HCT116 (cell line): ENCODE measurements around the gene STIM1. TPM values are rescaled to one million over a fixed set of nuclear protein-coding genes. Genes with fewer than 3 reads are reported as not detected.

Experiments used
- ATAC-seq: fragments of 200-7000 bp; cut with Tn5 transposase; 2 replicates; pipeline ENCODE4 v1.9.1; 2020; ENCODE audit warnings: mild to moderate bottlenecking, moderate library complexity
- BruUV-seq: library from RNA; stranded (reverse); fragments of 400-500 nt; replicated peaks from 2 replicates; lab custom pipeline; 2021; lab: Mats Ljungman, UMichigan
- CTCF ChIA-PET: fragments of 300-600 bp; sonication (Branson Sonifier 250); formaldehyde crosslinking; loops from one replicate; lab custom pipeline; 2021; ENCODE audit warnings: antibody characterized with exemption; lab: Charles Lee
- POLR2A ChIA-PET: fragments of 300-600, 350-600 bp; sonication (Branson Sonifier 250); formaldehyde crosslinking; loops from one replicate; lab custom pipeline; 2021; ENCODE audit warnings: antibody characterized with exemption; lab: Charles Lee
- RAD21 ChIA-PET, 2 experiments: fragments of 300-600 bp; sonication (Branson Sonifier 250); formaldehyde crosslinking; loops; one replicate each; lab custom pipeline; 2023; ENCODE audit warnings: low total read pairs in 2 of 2; ENCODE audit not compliant: uncharacterized antibody in 2 of 2, unreplicated experiment in 2 of 2, low non-redundant PET in 1 of 2; lab: Charles Lee
- DNase-seq: peaks from one replicate; pipeline ENCODE4 v3.0.0-alpha.2; 2010; ENCODE audit warnings: low read depth, low spot score
- H2AFZ ChIP-seq: fragments of 200-600 bp; shearing (Covaris generic), sonication (generic); 2 replicates; pipeline ENCODE4 v1.6.1; 2017; ENCODE audit warnings: low read depth, mixed run types, mixed read lengths, antibody characterized with exemption, low read length; ENCODE audit not compliant: poor library complexity, severe bottlenecking
- H3K27ac ChIP-seq: 2 replicates; pipeline ENCODE4 v1.5.1; 2012; ENCODE audit warnings: low read depth, low read length
- H3K27me3 ChIP-seq: fragments of 200-600 bp; sonication (generic); 2 replicates; pipeline ENCODE4 v1.6.1; 2016; ENCODE audit warnings: mixed run types, low read length, mixed read lengths; ENCODE audit not compliant: insufficient read depth
- H3K36me3 ChIP-seq, 2 experiments: fragments of 200-500 bp in 1 of 2; fragments of 200-600 bp in 1 of 2; sonication (Bioruptor generic) in 1 of 2; sonication (generic) in 1 of 2; 2 replicates each; pipeline versions ENCODE4 v1.5.1 to v1.6.1; 2014 to 2016; ENCODE audit warnings: low read length in 2 of 2, inconsistent platforms in 1 of 2, mixed read lengths in 1 of 2, mixed run types in 1 of 2; ENCODE audit not compliant: insufficient read depth in 2 of 2, control insufficient read depth in 1 of 2
- H3K4me1 ChIP-seq, 2 experiments: fragments of 200-600 bp in 1 of 2; sonication (generic) in 1 of 2; 2 replicates each; pipeline versions ENCODE4 v1.5.1 to v1.6.1; 2012 to 2017; ENCODE audit warnings: low read length in 2 of 2, inconsistent platforms in 1 of 2, mild to moderate bottlenecking in 1 of 2, mixed read lengths in 1 of 2, mixed run types in 1 of 2, moderate library complexity in 1 of 2; ENCODE audit not compliant: insufficient read depth in 2 of 2, control insufficient read depth in 1 of 2
- H3K4me2 ChIP-seq: fragments of 200-600 bp; sonication (generic); 2 replicates; pipeline ENCODE4 v1.6.1; 2017; ENCODE audit warnings: mixed run types, low read length, mixed read lengths
- H3K4me3 ChIP-seq, 2 experiments: fragments of 200-600 bp in 1 of 2; sonication (generic) in 1 of 2; replicated peaks in 1 of 2; 2 replicates each; pipeline ENCODE4 v1.5.1; 2011 to 2016; ENCODE audit warnings: low read length in 2 of 2, control low read depth in 1 of 2, low read depth in 1 of 2, mild to moderate bottlenecking in 1 of 2, mixed read lengths in 1 of 2, mixed run types in 1 of 2
- H3K79me2 ChIP-seq: fragments of 200-600 bp; sonication (generic); 2 replicates; pipeline ENCODE4 v1.6.1; 2017; ENCODE audit warnings: mild to moderate bottlenecking, mixed run types, low read length, moderate library complexity, mixed read lengths; ENCODE audit not compliant: insufficient read depth
- H3K9ac ChIP-seq: fragments of 200-600 bp; sonication (generic); 2 replicates; pipeline ENCODE4 v1.6.1; 2016; ENCODE audit warnings: low read length, mixed read lengths
- H3K9me2 ChIP-seq: fragments of 200-600 bp; sonication (generic), shearing (Covaris generic); 2 replicates; pipeline ENCODE4 v1.6.1; 2017; ENCODE audit warnings: mixed run types, mild to moderate bottlenecking, moderate library complexity; ENCODE audit not compliant: insufficient read depth
- H3K9me3 ChIP-seq, 2 experiments: fragments of 200-500 bp in 1 of 2; fragments of 200-600 bp in 1 of 2; sonication (Bioruptor generic) in 1 of 2; sonication (generic) in 1 of 2; 2 replicates each; pipeline ENCODE4 v1.6.1; 2014 to 2017; ENCODE audit warnings: low read length in 2 of 2, mixed read lengths in 2 of 2, inconsistent platforms in 1 of 2, low read depth in 1 of 2, mild to moderate bottlenecking in 1 of 2, mixed run types in 1 of 2, moderate library complexity in 1 of 2; ENCODE audit not compliant: control insufficient read depth in 1 of 2, insufficient read depth in 1 of 2
- H4K20me1 ChIP-seq: fragments of 200-600 bp; sonication (generic), shearing (Covaris generic); 2 replicates; pipeline ENCODE4 v1.6.1; 2017; ENCODE audit warnings: mixed run types, mild to moderate bottlenecking, moderate library complexity; ENCODE audit not compliant: insufficient read depth
- CTCF ChIP-seq, 3 experiments: fragments of 200-600 bp in 1 of 3; sonication (generic) in 1 of 3; IDR thresholded peaks in 2 of 3; conservative IDR thresholded peaks in 1 of 3; 2 replicates each; pipeline ENCODE4 v1.5.1; 2012 to 2017; ENCODE audit warnings: low read depth in 2 of 3, low read length in 2 of 3, antibody characterized with exemption in 1 of 3, borderline replicate concordance in 1 of 3, control low read depth in 1 of 3, mild to moderate bottlenecking in 1 of 3, mixed read lengths in 1 of 3, mixed run types in 1 of 3, moderate library complexity in 1 of 3; ENCODE audit not compliant: insufficient read depth in 1 of 3
- EGR1 ChIP-seq: IDR thresholded peaks from 2 replicates; pipeline ENCODE4 v1.6.1; 2012; ENCODE audit warnings: low read depth
- ELF1 ChIP-seq: IDR thresholded peaks from 2 replicates; pipeline ENCODE4 v1.6.1; 2012; ENCODE audit warnings: low read depth, borderline replicate concordance
- POLR2A ChIP-seq: IDR thresholded peaks from 2 replicates; pipeline ENCODE4 v1.7.0; 2011; ENCODE audit warnings: borderline replicate concordance; ENCODE audit not compliant: insufficient read depth, insufficient read length; ENCODE audit errors: extremely low read depth
- POLR2AphosphoS5 ChIP-seq: IDR thresholded peaks from 2 replicates; pipeline ENCODE4 v1.6.1; 2011; ENCODE audit warnings: mild to moderate bottlenecking, low read depth, low read length, moderate library complexity
- ZBTB33 ChIP-seq: IDR thresholded peaks from 2 replicates; pipeline ENCODE4 v1.6.1; 2011; ENCODE audit warnings: mild to moderate bottlenecking, low read length, moderate library complexity; ENCODE audit not compliant: insufficient replicate concordance; ENCODE audit errors: extremely low read depth
- ZNF274 ChIP-seq: fragments of 200-500 bp; sonication (Bioruptor generic); IDR thresholded peaks from 2 replicates; pipeline ENCODE4 v1.6.1; 2014; ENCODE audit warnings: mild to moderate bottlenecking, low read depth, low read length, inconsistent platforms
- intact Hi-C: fragments of 100-400 bp; cut with micrococcal nuclease; formaldehyde crosslinking; loops from 2 replicates; pipeline ENCODE4 v1.10.0; 2022
- total RNA-seq: library from RNA; stranded (reverse); gene quantifications from one replicate; pipeline ENCODE4 v1.2.1, GENCODE V29; 2021; ENCODE audit not compliant: unreplicated experiment

STIM1 gene
- total RNA-seq, 1 experiment from 2014 or later, result 22.3 TPM

- Histone ChIP-seq H4K20me1 (no peaks in the 10 kb centered on the region), H3K27ac (no peak overlapping the region), H3K4me3 (no peak overlapping the region), H3K9me3 (no peaks in the 10 kb centered on the region), H3K79me2 (peaks cover 88% of the 10 kb centered on the region), H3K9me2 (no peaks in the 10 kb centered on the region), H3K4me1 (peaks cover 0 to 10% of the 10 kb centered on the region in 2 experiments; a peak in 1 of 4 replicates), H3K4me2 (no peak overlapping the region), H3K27me3 (no peaks in the 10 kb centered on the region), H2AFZ (no peak overlapping the region), H3K36me3 (peaks cover 7 to 13% of the 10 kb centered on the region in 2 experiments; a peak in 2 of 4 replicates), H3K9ac (no peak overlapping the region)
- TF ChIP-seq POLR2A (no peak), POLR2AphosphoS5 (no peak), EGR1 (no peak), ZNF274 (no peak), CTCF (IDR thresholded peaks at IDR 0.05 in 2 of 3, conservative IDR thresholded peaks at IDR 0.05 in 1 of 3; ENCODE audit: borderline replicate concordance in 1 of 3, insufficient read depth in 1 of 3, low read depth in 2 of 3, low read length in 2 of 3) (no peak), ZBTB33 (no peak), ELF1 (no peak)
- intact Hi-C loops, result no loop called here
- no peak for ATAC-seq
- no peak for DNase-seq
- BruUV-seq, result no TSS peak
- ChIA-PET POLR2A (no interaction called here), RAD21 (no interaction called here), CTCF (no interaction called here)
Measured at GRCh38 chr11:3833449-3833848, 22.0 kb upstream of the STIM1 start.
